ENCODE data around the gene TOMM22.

DNA sequence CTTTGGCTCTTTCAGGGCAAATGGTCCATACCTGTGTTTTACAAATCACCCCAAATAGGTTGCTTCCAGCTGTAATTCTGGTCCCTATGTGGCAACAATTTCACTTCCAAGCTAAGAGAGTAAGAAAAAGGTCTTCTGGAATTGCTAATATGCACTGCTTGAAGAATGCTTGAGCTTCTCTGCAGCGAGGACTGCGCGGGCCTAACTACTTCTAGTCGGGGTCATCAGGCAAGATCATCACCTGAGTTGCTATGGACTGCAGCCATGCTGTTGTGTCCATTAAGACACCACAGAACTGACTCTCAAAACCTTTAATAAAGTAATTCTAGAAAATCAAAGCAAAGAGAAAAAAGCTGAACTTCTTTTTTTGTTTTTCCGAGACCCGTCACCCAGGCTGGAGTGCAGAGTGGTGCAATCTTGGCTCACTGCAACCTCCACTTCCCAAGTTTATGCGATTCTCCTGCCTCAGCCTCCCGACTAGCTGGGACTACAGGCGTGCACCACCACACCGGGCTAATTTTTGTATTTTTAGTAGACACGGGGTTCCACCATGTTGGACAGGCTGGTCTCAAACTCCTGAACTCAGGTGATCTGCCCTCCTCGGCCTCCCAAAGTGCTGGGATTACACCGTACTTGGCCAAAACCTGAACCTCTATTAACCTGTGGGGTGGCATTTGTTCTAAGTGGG lies 16.8 kb downstream of the TOMM22 start:
- TF ChIP-seq, protein P1, sequence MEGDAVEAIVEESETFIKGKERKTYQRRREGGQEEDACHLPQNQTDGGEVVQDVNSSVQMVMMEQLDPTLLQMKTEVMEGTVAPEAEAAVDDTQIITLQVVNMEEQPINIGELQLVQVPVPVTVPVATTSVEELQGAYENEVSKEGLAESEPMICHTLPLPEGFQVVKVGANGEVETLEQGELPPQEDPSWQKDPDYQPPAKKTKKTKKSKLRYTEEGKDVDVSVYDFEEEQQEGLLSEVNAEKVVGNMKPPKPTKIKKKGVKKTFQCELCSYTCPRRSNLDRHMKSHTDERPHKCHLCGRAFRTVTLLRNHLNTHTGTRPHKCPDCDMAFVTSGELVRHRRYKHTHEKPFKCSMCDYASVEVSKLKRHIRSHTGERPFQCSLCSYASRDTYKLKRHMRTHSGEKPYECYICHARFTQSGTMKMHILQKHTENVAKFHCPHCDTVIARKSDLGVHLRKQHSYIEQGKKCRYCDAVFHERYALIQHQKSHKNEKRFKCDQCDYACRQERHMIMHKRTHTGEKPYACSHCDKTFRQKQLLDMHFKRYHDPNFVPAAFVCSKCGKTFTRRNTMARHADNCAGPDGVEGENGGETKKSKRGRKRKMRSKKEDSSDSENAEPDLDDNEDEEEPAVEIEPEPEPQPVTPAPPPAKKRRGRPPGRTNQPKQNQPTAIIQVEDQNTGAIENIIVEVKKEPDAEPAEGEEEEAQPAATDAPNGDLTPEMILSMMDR (conservative IDR thresholded peaks at IDR 0.05) = no peak
- TF ChIP-seq ZFX (IDR thresholded peaks at IDR 0.05) = no peak

All from C4-2B (cell line).